Activated naive CD4-positive, alpha-beta T cell treated with anti-CD3 and anti-CD28 coated beads, Interleukin-2, amount 10 ng/mL, durations not matched to agents 7 days and 5 days (primary cell): Measurements from ENCODE around the gene FAAP20.
"Not testable (repeated sequence)": the region's sequence is repeated elsewhere in the genome, so short reads cannot be mapped to it uniquely, and the experiment has no call there.

ENCODE experiments used
- CTCF ChIA-PET: fragments of 350-600 bp; sonication (Branson Sonifier 250); formaldehyde crosslinking; loops from one replicate; lab custom pipeline; 2021; ENCODE audit warnings: antibody characterized with exemption; lab: Charles Lee
- DNase-seq: peaks from one replicate; pipeline ENCODE4 v3.0.0-alpha.2; 2020
- H3K27ac Mint-ChIP-seq: one replicate; pipeline ENCODE4 v1.8.0; 2021; ENCODE audit warnings: mild to moderate bottlenecking, moderate library complexity, mixed read lengths
- H3K27me3 Mint-ChIP-seq: one replicate; pipeline ENCODE4 v1.8.0; 2021; ENCODE audit warnings: mild to moderate bottlenecking, mixed read lengths
- H3K36me3 Mint-ChIP-seq: one replicate; pipeline ENCODE4 v1.8.0; 2021; ENCODE audit warnings: mixed read lengths
- H3K4me1 Mint-ChIP-seq: one replicate; pipeline ENCODE4 v1.8.0; 2021; ENCODE audit warnings: mixed read lengths
- H3K4me3 Mint-ChIP-seq: one replicate; pipeline ENCODE4 v1.8.0; 2021; ENCODE audit warnings: mild to moderate bottlenecking, moderate library complexity, mixed read lengths
- H3K9me3 Mint-ChIP-seq: one replicate; pipeline ENCODE4 v1.8.0; 2021; ENCODE audit warnings: mixed read lengths

FAAP20 gene

DNA sequence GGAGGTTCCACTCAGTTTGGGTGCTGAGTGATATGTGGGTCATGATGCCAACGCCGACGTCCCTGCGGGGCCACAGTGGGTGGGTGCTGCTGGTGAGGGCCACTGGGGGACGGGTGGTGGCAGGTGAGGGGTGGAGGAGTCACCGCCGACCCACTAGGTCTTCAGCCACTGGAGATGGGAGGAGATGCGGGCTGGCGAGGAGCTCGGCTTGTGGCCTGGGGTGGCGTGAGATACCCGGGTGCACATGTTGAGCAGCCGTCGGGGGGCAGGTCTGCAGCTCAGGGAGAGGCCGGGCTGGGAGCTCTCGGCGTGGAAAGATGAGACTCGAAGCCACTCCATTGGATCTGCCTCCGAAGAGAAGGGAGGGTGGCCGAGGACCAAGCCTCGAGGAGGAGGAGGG is 40.5 kb downstream of the FAAP20 start:
- CTCF ChIA-PET, result no interaction called here
- Mint-ChIP-seq H3K4me1 (peaks cover 24% of the 10 kb centered on the region), H3K27ac (no peak overlapping the region), H3K27me3 (no peaks in the 10 kb centered on the region), H3K9me3 (peaks cover 5% of the 10 kb centered on the region), H3K36me3 (peaks cover 8% of the 10 kb centered on the region), H3K4me3 (no peak overlapping the region)
- no peak for DNase-seq

GRCh38 chr1:2152954-2153353 is 41.6 kb downstream of the FAAP20 start:
- Mint-ChIP-seq H3K27ac (peak overlapping the region; percentile 21), H3K4me1 (peaks cover 24% of the 10 kb centered on the region), H3K36me3 (peaks cover 8% of the 10 kb centered on the region), H3K4me3 (no peak overlapping the region), H3K9me3 (peaks cover 5% of the 10 kb centered on the region), H3K27me3 (no peaks in the 10 kb centered on the region)
- CTCF ChIA-PET, result interaction anchor here (4.5 kb wide), 1 partner anchor 14 kb away, joined by 35 read pairs; no protein-coding TSS in a partner anchor
- DNase-seq, result peak; percentile 41

GRCh38 chr1:2151911-2152310 is 42.7 kb downstream of the FAAP20 start:
- H3K36me3 Mint-ChIP-seq, result peaks cover 8% of the 10 kb centered on the region
- no peak overlapping the region for H3K4me3 Mint-ChIP-seq
- H3K27ac Mint-ChIP-seq, result no peak overlapping the region
- H3K27me3 Mint-ChIP-seq, result no peaks in the 10 kb centered on the region
- H3K4me1 Mint-ChIP-seq, result peaks cover 24% of the 10 kb centered on the region
- no peak for DNase-seq
- peaks cover 5% of the 10 kb centered on the region for H3K9me3 Mint-ChIP-seq
- CTCF ChIA-PET, result interaction anchor here (1.7 to 4.5 kb wide), 3 partner anchors 13 to 22 kb away, joined by 4 to 35 read pairs (median 10); no protein-coding TSS in a partner anchor

GRCh38 chr1:2151252-2151651 is 43.3 kb downstream of the FAAP20 start:
- no peak for DNase-seq
- Mint-ChIP-seq H3K27ac (peak overlapping the region; percentile 47), H3K9me3 (peaks cover 5% of the 10 kb centered on the region), H3K4me3 (no peak overlapping the region), H3K27me3 (no peaks in the 10 kb centered on the region), H3K36me3 (peaks cover 6% of the 10 kb centered on the region), H3K4me1 (peaks cover 24% of the 10 kb centered on the region)
- CTCF ChIA-PET, result interaction anchor here (1.7 to 4.5 kb wide), 3 partner anchors 12 to 23 kb away, joined by 4 to 35 read pairs (median 10); no protein-coding TSS in a partner anchor

DNA sequence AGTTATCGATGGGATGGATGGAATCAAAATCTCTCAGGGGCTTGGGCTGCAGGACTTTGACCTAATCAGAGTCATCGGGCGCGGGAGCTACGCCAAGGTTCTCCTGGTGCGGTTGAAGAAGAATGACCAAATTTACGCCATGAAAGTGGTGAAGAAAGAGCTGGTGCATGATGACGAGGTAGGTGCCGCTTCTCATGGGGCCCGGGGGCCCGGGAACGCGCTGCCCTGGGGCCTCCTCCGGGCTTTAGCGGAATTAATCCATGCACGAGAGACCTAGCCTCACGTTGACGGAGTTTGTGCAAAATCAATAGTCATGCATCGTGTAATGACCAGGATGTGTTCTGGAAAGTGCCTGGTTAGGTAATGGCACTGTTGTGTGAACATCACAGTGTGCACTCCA is 43.8 kb downstream of the FAAP20 start:
- Mint-ChIP-seq H3K4me3 (no peak overlapping the region), H3K4me1 (peaks cover 24% of the 10 kb centered on the region), H3K27me3 (no peaks in the 10 kb centered on the region), H3K27ac (peak overlapping the region; percentile 72), H3K9me3 (peaks cover 5% of the 10 kb centered on the region), H3K36me3 (peaks cover 6% of the 10 kb centered on the region)
- CTCF ChIA-PET, result interaction anchor here (1.7 to 4.5 kb wide), 3 partner anchors 11 to 24 kb away, joined by 4 to 35 read pairs (median 10); no protein-coding TSS in a partner anchor
- DNase-seq, result no peak

GRCh38 chr1:2148691-2149090 is 45.9 kb downstream of the FAAP20 start:
- Mint-ChIP-seq H3K4me1 (peaks cover 25% of the 10 kb centered on the region), H3K36me3 (peaks cover 3% of the 10 kb centered on the region), H3K4me3 (no peak overlapping the region), H3K27ac (no peak overlapping the region), H3K9me3 (no peaks in the 10 kb centered on the region), H3K27me3 (no peaks in the 10 kb centered on the region)
- peak; percentile 85 for DNase-seq
- CTCF ChIA-PET, result interaction anchor here (1.0 to 4.5 kb wide), 4 partner anchors 9 to 104 kb away, joined by 3 to 35 read pairs (median 4); partner anchors contain the start of gene FAAP20

GRCh38 chr1:2147869-2148268 is 46.7 kb downstream of the FAAP20 start:
- H3K36me3 Mint-ChIP-seq, H3K9me3 Mint-ChIP-seq, H3K4me3 Mint-ChIP-seq, H3K27me3 Mint-ChIP-seq, H3K27ac Mint-ChIP-seq, DNase-seq, CTCF ChIA-PET: not testable (repeated sequence)
- H3K4me1 Mint-ChIP-seq, result peaks cover 22% of the 10 kb centered on the region

DNA sequence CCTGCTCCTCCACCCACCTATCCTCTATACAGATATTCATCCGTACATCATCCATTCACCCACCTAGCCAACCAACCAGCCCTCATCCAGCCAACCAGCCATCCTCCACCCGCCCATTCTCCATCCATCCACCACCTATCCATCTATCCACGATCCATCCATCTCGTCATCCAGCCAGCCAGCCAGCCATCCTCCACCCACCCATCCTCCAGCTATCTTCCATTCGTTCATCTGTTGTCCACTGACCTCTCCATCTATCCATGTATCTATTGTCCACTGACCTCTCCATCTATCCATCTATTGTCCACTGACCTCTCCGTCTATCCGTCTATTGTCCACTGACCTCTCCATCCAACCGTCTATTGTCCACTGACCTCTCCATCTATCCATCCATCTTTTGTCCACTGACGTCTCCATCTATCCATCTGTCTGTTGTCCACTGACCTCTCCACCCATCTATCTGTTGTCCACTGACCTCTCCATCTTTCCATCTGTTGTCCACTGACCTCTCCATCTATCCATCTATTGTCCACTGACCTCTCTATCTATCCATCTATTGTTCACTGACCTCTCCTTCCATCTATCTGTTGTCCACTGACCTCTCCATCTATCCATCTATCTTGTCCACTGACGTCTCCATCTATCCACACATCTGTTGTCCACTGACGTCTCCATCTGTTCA is 47.6 kb downstream of the FAAP20 start:
- no peaks in the 10 kb centered on the region for H3K36me3 Mint-ChIP-seq
- CTCF ChIA-PET, result no interaction called here

GRCh38 chr1:2145946-2146835 is 48.4 kb downstream of the FAAP20 start:
- CTCF ChIA-PET, result interaction anchor here (1.2 kb wide), 1 partner anchor 101 kb away, joined by 3 read pairs; no protein-coding TSS in a partner anchor
- Mint-ChIP-seq H3K4me1 (peaks cover 12% of the 10 kb centered on the region), H3K27ac (no peak overlapping the region), H3K27me3 (no peaks in the 10 kb centered on the region), H3K4me3 (no peak overlapping the region), H3K36me3 (no peaks in the 10 kb centered on the region), H3K9me3 (no peaks in the 10 kb centered on the region)
- DNase-seq, result peak; percentile 61

More for the DNA sequence above, 47.6 kb downstream of the FAAP20 start:
- Mint-ChIP-seq H3K27ac (no peak overlapping the region), H3K27me3 (no peaks in the 10 kb centered on the region), H3K4me1 (peaks cover 18% of the 10 kb centered on the region), H3K4me3 (no peak overlapping the region), H3K9me3 (no peaks in the 10 kb centered on the region)
- no peak for DNase-seq

DNA sequence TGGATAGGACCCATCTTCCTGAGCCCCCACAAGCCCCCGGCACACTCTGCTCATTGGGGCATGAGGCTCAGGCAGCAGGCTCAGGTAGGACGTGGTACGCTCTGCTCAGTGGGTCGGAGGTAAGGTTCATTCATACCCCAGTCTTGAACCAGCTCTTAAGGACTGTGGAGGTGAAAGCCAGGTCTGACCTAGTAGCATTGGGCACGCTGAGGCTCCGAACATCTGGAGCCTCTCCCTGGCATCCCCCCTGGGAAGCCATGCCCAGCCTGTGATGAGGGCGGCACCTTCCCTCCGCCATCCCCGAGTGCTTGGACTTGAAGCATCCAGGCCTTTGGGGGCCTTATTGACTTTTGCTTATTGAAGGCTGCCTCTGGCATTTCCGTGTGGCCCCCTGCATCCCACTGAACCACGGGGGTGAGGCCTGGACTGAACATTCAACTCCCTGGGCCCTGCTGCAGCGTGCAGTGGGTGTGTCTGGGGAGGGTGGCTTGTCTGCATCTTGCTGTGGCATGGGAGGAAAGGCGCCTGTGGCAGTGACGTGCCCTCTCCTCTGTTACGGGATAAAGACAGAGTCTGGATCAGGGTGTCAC is 50.0 kb downstream of the FAAP20 start:
- H3K27me3 Mint-ChIP-seq, result no peaks in the 10 kb centered on the region
- no peak overlapping the region for H3K27ac Mint-ChIP-seq
- H3K4me1 Mint-ChIP-seq, result peaks cover 16% of the 10 kb centered on the region
- H3K9me3 Mint-ChIP-seq, result no peaks in the 10 kb centered on the region
- CTCF ChIA-PET, result no interaction called here
- DNase-seq, result no peak
- H3K36me3 Mint-ChIP-seq, result no peaks in the 10 kb centered on the region
- no peak overlapping the region for H3K4me3 Mint-ChIP-seq

DNA sequence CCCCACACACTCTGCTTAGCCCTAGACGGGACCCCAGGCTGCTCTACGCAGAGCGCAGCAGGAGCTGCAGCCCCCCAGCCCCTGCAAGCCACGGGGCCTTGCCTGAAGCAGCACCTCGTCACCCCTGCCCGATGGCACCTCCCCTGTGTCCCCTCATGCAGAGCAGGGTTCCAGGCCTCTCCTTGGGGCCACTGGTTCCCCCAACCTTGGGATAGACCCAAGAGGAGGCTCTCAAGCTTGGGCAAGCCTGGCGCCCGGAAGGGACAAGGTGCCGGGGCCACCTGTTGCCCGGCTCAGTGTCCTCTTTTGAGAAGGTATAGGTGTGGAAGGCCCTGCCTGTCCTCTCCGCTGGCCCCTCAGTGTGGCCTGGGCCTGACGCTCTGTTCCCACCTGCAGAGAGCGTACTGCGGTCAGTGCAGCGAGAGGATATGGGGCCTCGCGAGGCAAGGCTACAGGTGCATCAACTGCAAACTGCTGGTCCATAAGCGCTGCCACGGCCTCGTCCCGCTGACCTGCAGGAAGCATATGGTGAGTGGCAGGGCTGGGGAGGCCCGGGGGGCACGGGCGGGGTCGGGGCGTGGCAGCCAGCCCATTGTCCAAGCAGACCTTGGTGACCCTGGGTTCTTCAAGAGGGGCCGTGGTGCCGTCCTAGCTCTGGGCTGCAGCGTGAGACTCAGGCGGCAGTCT is 50.6 kb downstream of the FAAP20 start:
- CTCF ChIA-PET, result no interaction called here
- Mint-ChIP-seq H3K4me1 (peaks cover 16% of the 10 kb centered on the region), H3K27me3 (no peaks in the 10 kb centered on the region), H3K9me3 (no peaks in the 10 kb centered on the region), H3K4me3 (no peak overlapping the region), H3K27ac (peak overlapping the region; percentile 24), H3K36me3 (no peaks in the 10 kb centered on the region)
- DNase-seq, result no peak

- no peak overlapping the region for H3K4me3 Mint-ChIP-seq
- H3K27me3 Mint-ChIP-seq, result peaks cover 18% of the 10 kb centered on the region
- CTCF ChIA-PET, result interaction anchor here (1.0 to 4.1 kb wide), 7 partner anchors 10 to 241 kb away, joined by 3 to 35 read pairs (median 4); no protein-coding TSS in a partner anchor
- H3K27ac Mint-ChIP-seq, result no peak overlapping the region
- DNase-seq, result no peak
- H3K36me3 Mint-ChIP-seq, result no peaks in the 10 kb centered on the region
- peaks cover 26% of the 10 kb centered on the region for H3K4me1 Mint-ChIP-seq
- H3K9me3 Mint-ChIP-seq, result no peaks in the 10 kb centered on the region
Observed at GRCh38 chr1:2141025-2141424, 53.5 kb downstream of the FAAP20 start.
